ENCODE measurements around the gene NENF. TPM values are rescaled to one million over a fixed set of nuclear protein-coding genes. Genes with fewer than 3 reads are reported as not detected.

Gene NENF
- polyA plus RNA-seq, 1 of the 3 experiments (the other 2 are of a cell fraction) = 78.7 TPM

DNA sequence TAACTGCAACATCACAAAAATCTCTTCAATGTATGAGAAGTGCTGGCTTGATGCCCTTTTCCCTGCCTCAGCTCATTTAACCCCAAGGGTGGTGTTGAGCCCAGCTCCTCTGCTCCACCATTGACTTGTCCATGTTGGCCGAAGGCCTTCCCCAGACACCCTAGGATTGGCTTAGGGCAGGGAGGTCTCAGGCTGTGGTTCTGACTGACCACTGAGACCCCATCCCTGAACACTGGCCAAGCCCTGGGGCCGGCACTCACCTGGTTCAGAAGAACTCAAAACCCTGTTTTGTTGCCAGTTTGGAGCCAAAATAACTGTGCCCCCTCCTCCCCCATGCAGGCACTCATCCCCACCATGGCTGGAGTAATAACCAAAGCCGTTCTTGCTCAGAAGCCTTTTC is 38.6 kb downstream of the NENF start:
- Histone ChIP-seq H4K20me1 (ENCODE audit: insufficient read depth) (no peaks in the 10 kb centered on the region), H3K4me2 (no peak overlapping the region), H3K27me3 (ENCODE audit: insufficient read depth) (no peaks in the 10 kb centered on the region), H3K9ac (no peak overlapping the region), H3K4me3 (ENCODE audit: low read depth in 2 of 2, low read length in 1 of 2) (no peak overlapping the region), H3K9me3 (no peaks in the 10 kb centered on the region), H3F3A (replicated peaks; ENCODE audit: insufficient read depth) (no peaks in the 10 kb centered on the region), H2AFZ (ENCODE audit: low read depth) (no peak overlapping the region), H3K4me1 (ENCODE audit: control insufficient read depth in 1 of 2, insufficient read depth in 2 of 2, low read depth in 1 of 2, low read length in 1 of 2) (no peaks in the 10 kb centered on the region), H3K79me2 (ENCODE audit: insufficient read depth) (no peaks in the 10 kb centered on the region), H3K9me2 (no peaks in the 10 kb centered on the region), H3K36me3 (replicated peaks in 1 of 2; ENCODE audit: control insufficient read depth in 1 of 2, insufficient read depth in 2 of 2, low read length in 1 of 2) (no peaks in the 10 kb centered on the region), H3K27ac (ENCODE audit: low read depth in 2 of 2, low read length in 1 of 2) (no peak overlapping the region)
- 84% methylated on average over 3 of the region's 3 CpGs for WGBS (ENCODE audit: low lambda C conversion rate)
- no peak for DNase-seq
- TF ChIP-seq, protein P1, sequence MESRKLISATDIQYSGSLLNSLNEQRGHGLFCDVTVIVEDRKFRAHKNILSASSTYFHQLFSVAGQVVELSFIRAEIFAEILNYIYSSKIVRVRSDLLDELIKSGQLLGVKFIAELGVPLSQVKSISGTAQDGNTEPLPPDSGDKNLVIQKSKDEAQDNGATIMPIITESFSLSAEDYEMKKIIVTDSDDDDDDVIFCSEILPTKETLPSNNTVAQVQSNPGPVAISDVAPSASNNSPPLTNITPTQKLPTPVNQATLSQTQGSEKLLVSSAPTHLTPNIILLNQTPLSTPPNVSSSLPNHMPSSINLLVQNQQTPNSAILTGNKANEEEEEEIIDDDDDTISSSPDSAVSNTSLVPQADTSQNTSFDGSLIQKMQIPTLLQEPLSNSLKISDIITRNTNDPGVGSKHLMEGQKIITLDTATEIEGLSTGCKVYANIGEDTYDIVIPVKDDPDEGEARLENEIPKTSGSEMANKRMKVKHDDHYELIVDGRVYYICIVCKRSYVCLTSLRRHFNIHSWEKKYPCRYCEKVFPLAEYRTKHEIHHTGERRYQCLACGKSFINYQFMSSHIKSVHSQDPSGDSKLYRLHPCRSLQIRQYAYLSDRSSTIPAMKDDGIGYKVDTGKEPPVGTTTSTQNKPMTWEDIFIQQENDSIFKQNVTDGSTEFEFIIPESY (IDR thresholded peaks at IDR 0.05; ENCODE audit: borderline replicate concordance, low read depth) = no peak
- no peak for TF ChIP-seq TCF12 (IDR thresholded peaks at IDR 0.05)
- no peak for TF ChIP-seq YY1 (IDR thresholded peaks at IDR 0.05; ENCODE audit: low read depth)
- TF ChIP-seq, protein P2, sequence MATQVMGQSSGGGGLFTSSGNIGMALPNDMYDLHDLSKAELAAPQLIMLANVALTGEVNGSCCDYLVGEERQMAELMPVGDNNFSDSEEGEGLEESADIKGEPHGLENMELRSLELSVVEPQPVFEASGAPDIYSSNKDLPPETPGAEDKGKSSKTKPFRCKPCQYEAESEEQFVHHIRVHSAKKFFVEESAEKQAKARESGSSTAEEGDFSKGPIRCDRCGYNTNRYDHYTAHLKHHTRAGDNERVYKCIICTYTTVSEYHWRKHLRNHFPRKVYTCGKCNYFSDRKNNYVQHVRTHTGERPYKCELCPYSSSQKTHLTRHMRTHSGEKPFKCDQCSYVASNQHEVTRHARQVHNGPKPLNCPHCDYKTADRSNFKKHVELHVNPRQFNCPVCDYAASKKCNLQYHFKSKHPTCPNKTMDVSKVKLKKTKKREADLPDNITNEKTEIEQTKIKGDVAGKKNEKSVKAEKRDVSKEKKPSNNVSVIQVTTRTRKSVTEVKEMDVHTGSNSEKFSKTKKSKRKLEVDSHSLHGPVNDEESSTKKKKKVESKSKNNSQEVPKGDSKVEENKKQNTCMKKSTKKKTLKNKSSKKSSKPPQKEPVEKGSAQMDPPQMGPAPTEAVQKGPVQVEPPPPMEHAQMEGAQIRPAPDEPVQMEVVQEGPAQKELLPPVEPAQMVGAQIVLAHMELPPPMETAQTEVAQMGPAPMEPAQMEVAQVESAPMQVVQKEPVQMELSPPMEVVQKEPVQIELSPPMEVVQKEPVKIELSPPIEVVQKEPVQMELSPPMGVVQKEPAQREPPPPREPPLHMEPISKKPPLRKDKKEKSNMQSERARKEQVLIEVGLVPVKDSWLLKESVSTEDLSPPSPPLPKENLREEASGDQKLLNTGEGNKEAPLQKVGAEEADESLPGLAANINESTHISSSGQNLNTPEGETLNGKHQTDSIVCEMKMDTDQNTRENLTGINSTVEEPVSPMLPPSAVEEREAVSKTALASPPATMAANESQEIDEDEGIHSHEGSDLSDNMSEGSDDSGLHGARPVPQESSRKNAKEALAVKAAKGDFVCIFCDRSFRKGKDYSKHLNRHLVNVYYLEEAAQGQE (IDR thresholded peaks at IDR 0.05; ENCODE audit: low read depth, low read length) = no peak
- TF ChIP-seq FOXJ3 (CRISPR knock-in tag; IDR thresholded peaks at IDR 0.05) = no peak
- TF ChIP-seq, protein P3, sequence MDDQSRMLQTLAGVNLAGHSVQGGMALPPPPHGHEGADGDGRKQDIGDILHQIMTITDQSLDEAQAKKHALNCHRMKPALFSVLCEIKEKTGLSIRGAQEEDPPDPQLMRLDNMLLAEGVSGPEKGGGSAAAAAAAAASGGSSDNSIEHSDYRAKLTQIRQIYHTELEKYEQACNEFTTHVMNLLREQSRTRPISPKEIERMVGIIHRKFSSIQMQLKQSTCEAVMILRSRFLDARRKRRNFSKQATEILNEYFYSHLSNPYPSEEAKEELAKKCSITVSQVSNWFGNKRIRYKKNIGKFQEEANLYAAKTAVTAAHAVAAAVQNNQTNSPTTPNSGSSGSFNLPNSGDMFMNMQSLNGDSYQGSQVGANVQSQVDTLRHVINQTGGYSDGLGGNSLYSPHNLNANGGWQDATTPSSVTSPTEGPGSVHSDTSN (IDR thresholded peaks at IDR 0.05) = no peak
- CTCF ChIA-PET = interaction anchor here (7.7 kb wide), 1 partner anchor 16 kb away, joined by 72 read pairs; no protein-coding TSS in a partner anchor
- POLR2A ChIA-PET = no interaction called here

DNA sequence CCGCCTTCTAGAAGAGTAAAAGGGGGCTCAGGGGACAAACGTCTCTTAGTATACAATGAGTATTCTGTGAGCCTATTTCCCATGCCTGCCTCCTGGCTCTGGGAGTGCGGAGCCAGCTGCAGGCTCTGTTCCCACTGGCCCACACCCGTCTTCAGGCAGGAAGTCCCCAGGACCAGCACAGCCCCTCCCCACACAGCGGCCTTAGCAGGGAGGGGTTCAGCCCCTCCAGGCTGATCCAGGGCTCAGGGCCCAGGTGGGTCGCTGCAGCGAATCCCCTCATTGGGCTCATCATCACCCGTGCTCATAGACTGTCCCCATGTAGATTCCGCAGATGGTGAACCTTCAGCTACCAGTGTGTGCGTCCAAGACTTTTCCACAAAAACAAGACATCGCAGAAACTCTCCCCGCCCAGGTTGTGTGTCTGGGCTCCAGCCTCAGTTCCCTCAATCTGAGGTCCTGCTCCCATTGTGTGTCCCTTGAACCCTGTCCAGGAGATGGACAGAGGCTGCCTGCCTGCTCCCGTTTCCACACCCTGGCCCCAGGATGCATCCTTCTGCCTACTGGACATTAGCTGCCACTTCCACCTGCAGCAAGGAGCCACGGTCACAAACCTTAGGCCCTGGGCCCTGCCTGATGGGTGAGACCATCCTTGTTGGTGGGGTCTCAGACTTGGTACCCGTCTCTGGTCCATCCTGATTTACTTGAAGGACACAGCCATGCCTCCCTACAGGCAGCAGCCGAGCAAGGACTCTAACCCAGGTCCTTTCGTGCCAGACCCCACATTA is 39.4 kb downstream of the NENF start:
- no peak for DNase-seq
- Histone ChIP-seq H3K9ac (no peak overlapping the region), H3K27me3 (ENCODE audit: insufficient read depth) (no peaks in the 10 kb centered on the region), H3K79me2 (ENCODE audit: insufficient read depth) (no peaks in the 10 kb centered on the region), H3K4me1 (ENCODE audit: control insufficient read depth in 1 of 2, insufficient read depth in 2 of 2, low read depth in 1 of 2, low read length in 1 of 2) (no peaks in the 10 kb centered on the region; a peak in 1 of 4 replicates), H2AFZ (ENCODE audit: low read depth) (no peak overlapping the region), H3K9me3 (no peaks in the 10 kb centered on the region), H4K20me1 (ENCODE audit: insufficient read depth) (no peaks in the 10 kb centered on the region), H3K9me2 (no peaks in the 10 kb centered on the region), H3F3A (replicated peaks; ENCODE audit: insufficient read depth) (no peaks in the 10 kb centered on the region), H3K27ac (ENCODE audit: low read depth in 2 of 2, low read length in 1 of 2) (no peak overlapping the region), H3K4me3 (ENCODE audit: low read depth in 2 of 2, low read length in 1 of 2) (no peak overlapping the region), H3K36me3 (replicated peaks in 1 of 2; ENCODE audit: control insufficient read depth in 1 of 2, insufficient read depth in 2 of 2, low read length in 1 of 2) (no peaks in the 10 kb centered on the region), H3K4me2 (no peak overlapping the region)
- no peak for TF ChIP-seq MEF2A (IDR thresholded peaks at IDR 0.05; ENCODE audit: borderline replicate concordance, low read depth)
- TF ChIP-seq EZH2phosphoT487 (IDR thresholded peaks at IDR 0.05; ENCODE audit: borderline replicate concordance, low read depth) = no peak
- 79% methylated on average over 8 of the region's 17 CpGs for WGBS (ENCODE audit: low lambda C conversion rate)
- ChIA-PET CTCF (interaction anchor here (1.0 to 4.1 kb wide), 3 partner anchors 10 to 401 kb away, joined by 3 to 21 read pairs (median 3); no protein-coding TSS in a partner anchor), POLR2A (no interaction called here)

All from SK-N-SH (cell line).